ENCODE data around the gene VEGFA.

The VEGFA gene

DNA sequence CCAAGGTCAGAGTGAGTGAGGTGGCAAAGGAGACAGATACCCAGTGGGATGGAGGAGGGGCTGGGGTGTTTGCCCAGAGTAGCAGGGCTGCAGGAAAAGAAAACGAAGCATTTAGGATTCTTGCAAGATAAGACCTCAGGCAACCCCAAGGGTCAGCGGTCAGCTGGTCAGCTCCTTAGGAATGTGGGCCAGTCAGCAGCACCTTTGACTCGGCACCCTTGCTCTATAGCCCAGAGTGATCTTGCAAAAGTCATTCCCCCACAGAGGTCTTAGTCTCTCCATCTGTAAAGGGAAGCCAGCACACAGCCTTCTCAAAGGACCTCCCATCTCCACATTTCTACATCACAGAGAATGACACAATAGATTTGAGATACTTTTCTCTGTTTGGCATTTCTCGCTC is 56.7 kb downstream of the VEGFA start:
- no peak for DNase-seq

DNA sequence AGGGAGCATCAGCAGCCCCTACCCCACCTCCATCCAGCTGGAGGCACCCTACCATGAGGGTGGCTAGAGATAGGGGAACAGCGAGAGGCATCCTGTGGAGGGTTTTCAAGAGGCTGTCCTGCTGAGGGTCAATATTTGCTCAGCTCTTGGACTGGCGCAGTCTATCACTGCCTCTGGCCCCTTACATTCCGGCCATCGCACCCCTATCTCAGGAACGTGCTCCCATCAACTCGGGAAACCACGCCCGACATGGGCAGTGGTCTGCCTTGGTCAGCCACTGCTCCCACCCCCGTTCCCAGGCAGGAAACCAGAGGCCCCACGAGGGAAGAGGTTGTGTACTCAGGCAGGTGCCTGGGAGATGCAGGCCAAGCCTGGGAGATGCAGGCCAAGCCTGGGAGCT is 57.9 kb downstream of the VEGFA start:
- DNase-seq: no peak

DNA sequence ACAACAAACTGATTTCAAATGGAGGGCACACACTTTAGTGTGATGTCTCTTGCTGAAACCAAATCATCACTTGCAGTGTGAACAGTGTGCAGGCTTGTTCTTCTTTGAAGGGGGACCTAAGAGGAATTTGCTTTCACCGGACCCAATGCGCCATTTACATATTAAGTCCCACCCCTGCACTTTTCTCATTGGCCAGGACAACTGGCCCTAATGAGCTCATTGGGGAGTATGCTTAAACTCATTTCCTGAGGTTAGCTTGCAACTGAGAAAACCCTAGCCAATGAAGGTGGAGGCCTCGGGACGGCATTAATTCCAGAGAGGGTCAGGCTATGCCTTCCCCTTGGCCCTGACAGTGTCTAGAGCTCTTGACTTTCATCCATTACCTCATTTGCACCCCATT is 58.7 kb downstream of the VEGFA start:
- DNase-seq: no peak

DNA sequence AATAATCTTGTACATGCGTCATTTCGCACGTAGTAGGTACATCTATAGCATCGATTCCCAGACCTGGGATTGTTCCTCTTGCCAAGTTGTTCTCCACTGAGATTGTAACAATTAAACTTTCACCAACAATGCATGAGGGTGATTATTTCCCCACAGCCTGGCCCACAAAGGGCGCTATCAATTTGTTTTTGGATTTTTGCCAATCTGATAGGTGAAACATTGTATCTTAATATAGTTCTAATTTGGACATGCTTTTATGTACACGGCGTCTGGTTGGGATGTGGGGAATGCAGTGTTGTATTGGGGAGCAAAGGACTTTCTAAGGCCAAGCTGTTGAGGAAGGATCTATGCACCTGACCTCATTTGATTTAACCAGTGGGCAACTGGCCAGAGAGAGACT is 59.5 kb downstream of the VEGFA start:
- no peak for DNase-seq

DNA sequence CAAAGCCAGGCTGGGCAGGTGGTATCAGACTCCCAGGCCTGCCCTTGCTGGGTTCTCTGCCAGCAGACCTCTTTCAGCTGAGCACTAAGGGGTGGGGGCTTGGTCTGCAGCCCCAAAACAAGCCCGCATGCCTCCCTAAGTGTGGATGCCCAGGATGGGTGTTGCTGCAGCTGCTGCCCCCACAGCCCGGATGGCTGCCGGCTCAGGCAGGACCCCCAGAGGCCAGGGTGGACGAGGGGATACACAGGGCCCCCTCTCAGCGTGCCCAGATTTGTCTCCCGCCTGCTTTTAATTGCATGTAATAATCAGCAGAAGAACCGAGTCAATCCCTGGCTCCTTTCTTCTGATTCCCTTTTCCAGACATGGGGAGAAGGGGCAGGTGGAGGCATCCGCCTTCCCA is 60.8 kb downstream of the VEGFA start:
- DNase-seq: no peak

DNA sequence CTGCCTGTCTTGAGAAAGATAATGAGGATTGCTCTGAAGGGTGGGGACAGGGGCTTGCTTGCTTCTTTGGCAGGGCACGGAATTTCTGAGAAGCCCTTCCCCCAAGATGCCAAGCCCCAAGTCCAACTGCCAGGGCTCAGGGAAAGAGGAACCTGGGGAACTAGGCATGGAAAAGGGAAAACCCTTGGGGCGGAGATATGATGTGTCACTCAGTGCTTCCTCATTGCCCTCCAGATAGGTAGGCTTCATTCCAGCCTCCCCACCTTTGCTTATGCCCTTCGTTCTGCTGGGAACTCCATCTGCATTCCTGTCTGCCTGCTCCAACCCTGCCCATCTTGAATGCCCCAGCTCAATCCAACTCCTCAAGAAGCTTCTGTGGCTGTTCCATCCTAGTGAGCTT is 61.2 kb downstream of the VEGFA start:
- no peak for DNase-seq

DNA sequence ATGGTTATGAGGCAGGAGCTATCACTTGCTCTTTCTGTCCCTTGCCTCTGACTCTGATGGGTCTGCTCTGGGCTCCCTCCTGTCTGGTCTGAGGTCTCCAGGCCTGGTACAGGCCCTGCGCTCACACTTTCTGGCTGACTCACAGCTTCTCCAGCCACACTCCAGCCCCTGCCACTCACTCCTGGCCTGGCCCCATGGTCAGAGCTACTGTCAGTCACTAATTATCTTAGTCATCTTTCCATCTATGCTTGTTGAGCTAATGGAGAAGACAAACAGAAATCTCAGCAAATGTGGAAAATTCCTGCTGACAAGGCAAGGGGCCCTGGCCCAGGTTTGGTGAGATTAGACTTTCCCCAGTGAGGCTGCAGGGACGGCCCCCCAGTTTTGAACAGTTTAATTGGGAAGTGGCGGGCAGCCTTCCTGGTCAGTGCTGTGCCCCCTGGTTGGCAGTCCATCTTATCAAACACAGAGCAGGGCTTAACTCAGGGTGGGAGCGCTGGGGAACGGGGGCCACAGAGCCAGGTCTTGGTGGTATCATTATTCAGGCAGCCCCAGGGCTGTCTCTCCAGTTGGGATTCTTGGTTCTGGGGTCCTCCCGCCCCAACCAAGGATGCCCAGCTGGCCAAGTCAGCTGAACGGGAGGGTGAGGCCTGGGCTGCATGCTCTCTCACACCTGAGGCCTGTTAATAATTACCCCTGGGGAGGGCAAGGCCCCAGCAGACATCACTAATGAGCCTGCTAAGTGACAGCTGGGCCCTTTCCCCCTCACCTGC is 63.4 kb downstream of the VEGFA start:
- DNase-seq: no peak

DNA sequence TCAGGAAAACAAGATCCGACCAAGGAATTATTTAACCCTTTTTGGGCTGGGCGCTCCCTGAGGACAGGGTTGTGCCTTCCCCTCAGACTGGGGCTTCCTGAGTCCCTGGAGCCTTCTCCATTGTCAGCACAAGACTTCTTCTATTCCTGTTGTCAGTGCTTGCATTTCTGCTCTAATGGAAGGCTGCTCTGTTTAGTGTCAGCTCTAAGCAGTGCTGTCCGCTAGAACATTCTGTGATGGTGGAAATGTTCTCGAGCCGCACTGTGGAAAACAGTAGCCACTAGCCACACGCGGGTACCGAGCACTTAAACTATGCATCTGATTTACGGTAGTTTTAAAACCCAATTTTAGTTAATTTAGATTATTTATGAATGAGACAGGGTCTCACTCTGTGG is 64.0 kb downstream of the VEGFA start:
- DNase-seq: no peak

DNA sequence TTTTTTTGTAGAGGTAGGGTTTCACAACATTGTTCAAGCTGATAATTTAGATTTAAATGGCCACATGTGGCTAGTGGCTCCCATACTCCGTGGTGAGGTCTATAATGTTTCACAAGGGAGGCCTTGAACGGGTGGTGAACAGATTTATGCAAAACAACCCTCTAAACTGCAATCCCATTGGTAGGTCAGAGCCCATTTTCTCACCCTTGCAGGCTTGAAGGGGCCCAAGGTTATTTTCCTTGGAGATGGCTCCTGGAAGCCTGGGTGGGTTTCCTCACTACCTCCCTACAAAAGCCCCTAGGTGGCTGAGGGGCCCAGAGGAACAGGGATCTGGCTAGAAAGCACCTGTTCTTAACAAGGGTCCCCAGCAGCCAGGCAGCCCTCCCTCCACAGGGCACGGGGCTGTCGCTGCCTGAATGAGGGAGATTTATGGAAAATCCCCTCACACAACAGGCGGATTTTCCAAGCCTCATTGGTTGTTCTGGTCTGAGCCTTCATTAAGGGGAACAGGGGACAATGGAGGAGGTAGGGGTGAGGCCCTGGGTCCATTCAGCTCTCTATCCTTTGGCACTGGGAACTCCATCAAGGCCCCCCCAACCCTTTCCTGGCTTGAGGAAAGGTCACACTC is 64.6 kb downstream of the VEGFA start:
- DNase-seq: no peak

DNA sequence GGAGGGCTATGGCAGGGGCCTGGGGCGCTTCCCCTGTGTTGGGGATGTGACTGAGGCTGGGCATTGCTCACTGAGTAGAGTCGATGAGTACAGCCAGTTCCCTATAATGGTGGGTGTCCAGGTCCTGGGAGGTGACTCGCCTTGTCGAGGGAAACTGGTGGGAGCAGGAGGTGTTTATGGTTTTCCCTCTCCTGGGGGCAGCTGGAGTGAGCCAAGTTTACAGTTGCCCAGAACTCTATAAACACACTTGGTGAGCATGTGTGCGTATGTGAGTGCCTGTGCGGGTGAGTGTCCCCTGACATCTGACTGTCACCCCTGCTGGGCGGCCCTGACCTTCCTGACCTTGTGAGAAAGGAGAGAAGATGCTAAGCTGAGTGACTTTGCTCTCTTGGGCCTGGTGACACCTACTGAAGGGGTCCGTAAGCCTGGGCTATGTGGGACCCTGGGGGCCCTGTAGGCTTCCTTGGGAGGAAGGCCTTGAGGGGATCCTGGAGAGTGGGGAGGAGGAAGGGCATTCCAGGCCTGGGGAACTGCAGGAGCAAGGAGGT is 65.9 kb downstream of the VEGFA start:
- DNase-seq: no peak
